Chondrocyte (in vitro differentiated cells): ENCODE results near the gene SPA17. TPM values are rescaled to one million over a fixed set of nuclear protein-coding genes. Genes with fewer than 3 reads are reported as not detected.

Experiments used
- DNase-seq: peaks from one replicate; pipeline ENCODE4 v3.0.0; 2021; ENCODE audit warnings: mixed read lengths, low spot score
- H3K27ac Mint-ChIP-seq: one replicate; pipeline ENCODE4 v1.8.0; 2021; ENCODE audit warnings: mild to moderate bottlenecking, moderate library complexity, mixed read lengths; ENCODE audit not compliant: unreplicated experiment
- H3K27me3 Mint-ChIP-seq: 2 replicates; pipeline ENCODE4 v1.8.0; 2021; ENCODE audit warnings: low read depth, mixed read lengths
- H3K36me3 Mint-ChIP-seq: 2 replicates; pipeline ENCODE4 v1.8.0; 2021; ENCODE audit warnings: low read depth, mixed read lengths
- H3K4me1 Mint-ChIP-seq: 2 replicates; pipeline ENCODE4 v1.8.0; 2021; ENCODE audit warnings: low read depth, mild to moderate bottlenecking, mixed read lengths
- H3K4me3 Mint-ChIP-seq: one replicate; pipeline ENCODE4 v1.8.0; 2021; ENCODE audit warnings: mild to moderate bottlenecking, moderate library complexity, mixed read lengths; ENCODE audit not compliant: unreplicated experiment
- H3K9me3 Mint-ChIP-seq: 2 replicates; pipeline ENCODE4 v1.8.0; 2021; ENCODE audit warnings: low read depth, mixed read lengths
- CTCF ChIP-seq: fragments of 200-600 bp; sonication (generic); IDR thresholded peaks from 2 replicates; pipeline ENCODE4 v1.5.0; 2021; ENCODE audit warnings: antibody characterized with exemption, mild to moderate bottlenecking, moderate library complexity
- total RNA-seq: library from RNA; stranded (reverse); gene quantifications from 3 replicates; pipeline ENCODE4 v1.2.1, GENCODE V29; 2021

The SPA17 gene
- total RNA-seq, 1 donor from 2014 or later: 1.7 TPM

GRCh38 chr11:124727474-124727873, 53.8 kb downstream of the SPA17 start:
- H3K36me3 Mint-ChIP-seq: no peaks in the 10 kb centered on the region
- H3K9me3 Mint-ChIP-seq: no peaks in the 10 kb centered on the region
- H3K4me3 Mint-ChIP-seq: no peak overlapping the region
- DNase-seq: no peak
- peaks cover 18% of the 10 kb centered on the region for H3K27me3 Mint-ChIP-seq
- no peak for TF ChIP-seq CTCF
- no peak overlapping the region for H3K27ac Mint-ChIP-seq
- H3K4me1 Mint-ChIP-seq: peaks cover 16% of the 10 kb centered on the region

- no peak overlapping the region for H3K27ac Mint-ChIP-seq
- no peak for DNase-seq
- no peak overlapping the region for H3K4me3 Mint-ChIP-seq
Observed at GRCh38 chr11:124728134-124728533, 54.4 kb downstream of the SPA17 start.

GRCh38 chr11:124729571-124729970, 55.9 kb downstream of the SPA17 start:
- Mint-ChIP-seq H3K27me3 (peaks cover 2% of the 10 kb centered on the region), H3K27ac (no peak overlapping the region), H3K4me3 (no peak overlapping the region), H3K9me3 (no peaks in the 10 kb centered on the region), H3K4me1 (peaks cover 16% of the 10 kb centered on the region), H3K36me3 (no peaks in the 10 kb centered on the region)
- no peak for DNase-seq
- TF ChIP-seq CTCF: no peak

More at GRCh38 chr11:124728134-124728533, 54.4 kb downstream of the SPA17 start:
- H3K27me3 Mint-ChIP-seq: peaks cover 12% of the 10 kb centered on the region
- H3K36me3 Mint-ChIP-seq: no peaks in the 10 kb centered on the region
- no peaks in the 10 kb centered on the region for H3K9me3 Mint-ChIP-seq
- H3K4me1 Mint-ChIP-seq: peaks cover 16% of the 10 kb centered on the region
- TF ChIP-seq CTCF: no peak

- Mint-ChIP-seq H3K4me3 (no peak overlapping the region), H3K27me3 (peaks cover 15% of the 10 kb centered on the region), H3K4me1 (peaks cover 6% of the 10 kb centered on the region), H3K9me3 (no peaks in the 10 kb centered on the region), H3K36me3 (no peaks in the 10 kb centered on the region), H3K27ac (no peak overlapping the region)
- no peak for TF ChIP-seq CTCF
- no peak for DNase-seq
Observed at GRCh38 chr11:124732230-124732629, 58.5 kb downstream of the SPA17 start.

- no peak for TF ChIP-seq CTCF
- Mint-ChIP-seq H3K4me3 (no peak overlapping the region), H3K36me3 (no peaks in the 10 kb centered on the region), H3K27me3 (peaks cover 24% of the 10 kb centered on the region), H3K4me1 (peaks cover 18% of the 10 kb centered on the region), H3K27ac (no peak overlapping the region), H3K9me3 (no peaks in the 10 kb centered on the region)
- no peak for DNase-seq
Observed at GRCh38 chr11:124736736-124737135, 63.0 kb downstream of the SPA17 start.
